Small intestine (tissue), 7 donors: Measurements from ENCODE around the gene DTNBP1. TPM values are rescaled to one million over a fixed set of nuclear protein-coding genes. Genes with fewer than 3 reads are reported as not detected.

ENCODE experiments used
- DNase-seq, 2 donors: peaks; one replicate each; pipeline versions ENCODE4 v3.0.0 to v3.0.0-alpha.2; 2013
- FAIRE-seq: peaks from 2 replicates; lab custom pipeline; 2012; peaks lifted over from hg19 to GRCh38; lab: Jason Lieb, UNC
- H3K27ac ChIP-seq, 3 donors: one replicate each; pipeline ENCODE4 v1.5.1; 2013; ENCODE audit warnings: low read length in 2 of 3, mild to moderate bottlenecking in 2 of 3, control low read depth in 1 of 3, inconsistent platforms in 1 of 3, low read depth in 1 of 3, moderate library complexity in 1 of 3
- H3K27me3 ChIP-seq, 3 donors: one replicate each; pipeline ENCODE4 v1.6.1; 2013; ENCODE audit warnings: low read length in 3 of 3, inconsistent platforms in 1 of 3; ENCODE audit not compliant: control insufficient read depth in 3 of 3, insufficient read depth in 3 of 3
- H3K36me3 ChIP-seq, 3 donors: one replicate each; pipeline ENCODE4 v1.6.1; 2013; ENCODE audit warnings: low read length in 3 of 3, inconsistent platforms in 1 of 3, low read depth in 1 of 3, mild to moderate bottlenecking in 1 of 3, moderate library complexity in 1 of 3; ENCODE audit not compliant: control insufficient read depth in 3 of 3, insufficient read depth in 2 of 3
- H3K4me1 ChIP-seq, 3 donors: one replicate each; pipeline ENCODE4 v1.6.1; 2013; ENCODE audit warnings: low read length in 2 of 3, inconsistent platforms in 1 of 3, low read depth in 1 of 3, mild to moderate bottlenecking in 1 of 3, moderate library complexity in 1 of 3; ENCODE audit not compliant: control insufficient read depth in 3 of 3, insufficient read depth in 2 of 3
- H3K4me3 ChIP-seq, 3 donors: one replicate each; pipeline ENCODE4 v1.5.1; 2013; ENCODE audit warnings: low read length in 3 of 3, control low read depth in 1 of 3, inconsistent platforms in 1 of 3, low read depth in 1 of 3, mild to moderate bottlenecking in 1 of 3, moderate library complexity in 1 of 3
- H3K9me3 ChIP-seq, 2 donors: one replicate each; pipeline ENCODE4 v1.6.1; 2013; ENCODE audit warnings: low read depth in 1 of 2, low read length in 1 of 2; ENCODE audit not compliant: control insufficient read depth in 2 of 2, insufficient read depth in 1 of 2
- WGBS, 3 donors: extraction: QIAGEN DNeasy Blood & Tissue Kit; methylation state at CpG; one replicate each; pipeline ENCODE4 v1.1.7; 2013; 5-methylcytosine and 5-hydroxymethylcytosine counted together
- polyA plus RNA-seq, 4 donors: library from polyadenylated mRNA; stranded (reverse) in 3 of 4; unstranded in 1 of 4; fragments of 200-250 nt in 3 of 4; fragments of 120-200 nt in 1 of 4; gene quantifications; one replicate each; pipeline versions ENCODE4 v1.2.1 to v1.2.3, GENCODE V29; 2013
- donor health status: healthy with polysubstance abuse.
- donor health status: control.
- donor health status: control.
- donor health status: Bipolar disorder and iron deficiency.
- donor health status: healthy.

The DTNBP1 gene
- polyA plus RNA-seq, 4 donors: 12.7 to 22.0 (median 18.7) TPM

DNA sequence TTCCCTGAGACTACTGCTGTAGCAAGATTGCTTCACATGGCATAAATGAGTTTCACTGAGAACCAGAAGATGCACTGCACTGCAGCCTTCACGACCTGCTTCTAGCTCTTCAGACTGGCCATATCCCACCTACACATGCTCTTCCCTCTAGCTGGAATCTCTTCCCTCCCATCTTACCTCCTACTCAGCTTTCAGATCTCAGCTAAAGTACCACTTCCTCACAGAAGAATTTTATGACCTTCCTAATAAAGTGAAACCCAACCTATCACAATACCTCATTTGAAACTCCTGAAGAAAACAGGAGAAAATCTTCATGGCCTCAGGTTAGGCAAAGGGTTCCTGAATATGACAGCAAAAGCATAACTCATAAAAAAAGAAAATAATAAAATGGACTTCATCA is 99.9 kb downstream of the DTNBP1 start:
- Histone ChIP-seq H3K27ac (no peak overlapping the region), H3K4me1 (no peaks in the 10 kb centered on the region), H3K27me3 (no peaks in the 10 kb centered on the region), H3K36me3 (peaks cover 0 to 4% (median 0%) of the 10 kb centered on the region in 3 donors), H3K4me3 (no peak overlapping the region), H3K9me3 (no peaks in the 10 kb centered on the region)
- no peak for DNase-seq
- WGBS, 3 donors: 90 to 95% (median 91%) methylated on average over 1 of the region's 1 CpG
- FAIRE-seq: no peak

DNA sequence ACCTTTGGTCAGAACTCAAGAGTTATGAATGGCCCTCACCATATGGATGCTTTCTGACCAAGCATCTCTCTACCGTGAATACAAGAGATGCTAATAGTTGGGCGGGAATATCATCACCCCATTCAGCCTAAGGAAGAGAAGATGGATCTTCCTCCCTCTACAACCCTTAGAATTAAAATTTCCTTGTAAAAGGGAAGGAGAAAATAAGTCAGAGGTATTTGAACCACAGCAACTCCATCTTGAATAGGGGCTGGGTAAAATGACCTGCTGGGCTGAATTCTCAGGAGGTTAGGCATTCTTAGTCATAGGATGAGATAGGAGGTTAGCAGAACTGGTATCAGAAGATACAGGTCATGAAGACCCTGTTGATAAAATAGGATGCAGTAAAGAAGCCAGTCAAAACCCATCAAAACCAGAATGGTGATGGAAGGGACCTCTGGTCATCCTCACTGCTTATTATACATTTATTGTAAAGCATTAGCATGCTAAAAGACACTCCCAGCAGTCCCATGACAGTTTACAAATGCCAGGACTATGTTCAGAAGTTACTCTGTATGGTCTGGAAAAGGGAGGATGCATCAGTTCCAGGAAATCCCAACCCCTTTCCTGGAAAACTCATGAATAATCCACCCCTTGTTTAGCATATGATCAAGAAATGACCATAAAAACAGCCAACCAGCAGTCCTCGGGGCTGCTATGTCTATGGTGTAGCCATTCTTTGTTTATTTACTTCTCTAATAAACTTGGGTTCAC is 101.2 kb downstream of the DTNBP1 start:
- Histone ChIP-seq H3K4me3 (no peak overlapping the region), H3K36me3 (peaks cover 0 to 4% (median 0%) of the 10 kb centered on the region in 3 donors), H3K4me1 (no peaks in the 10 kb centered on the region), H3K27me3 (no peaks in the 10 kb centered on the region), H3K9me3 (no peaks in the 10 kb centered on the region), H3K27ac (no peak overlapping the region)
- FAIRE-seq: no peak
- peak in 1 of 2 donors; percentile 8 for DNase-seq
- 91 to 97% (median 95%) methylated on average over 3 of the region's 3 CpGs for WGBS, 3 donors

- H3K27ac ChIP-seq: no peak overlapping the region
- H3K9me3 ChIP-seq: no peaks in the 10 kb centered on the region
- WGBS, 3 donors: 95 to 100% (median 97%) methylated on average over 1 of the region's 1 CpG
- no peak overlapping the region for H3K4me3 ChIP-seq
- FAIRE-seq: no peak
- no peak for DNase-seq
- no peaks in the 10 kb centered on the region for H3K4me1 ChIP-seq
- peaks cover 0 to 4% (median 0%) of the 10 kb centered on the region in 3 donors for H3K36me3 ChIP-seq
- H3K27me3 ChIP-seq: no peaks in the 10 kb centered on the region
These were observed 102.1 kb downstream of the DTNBP1 start for GRCh38 chr6:15560713-15561112.

DNA sequence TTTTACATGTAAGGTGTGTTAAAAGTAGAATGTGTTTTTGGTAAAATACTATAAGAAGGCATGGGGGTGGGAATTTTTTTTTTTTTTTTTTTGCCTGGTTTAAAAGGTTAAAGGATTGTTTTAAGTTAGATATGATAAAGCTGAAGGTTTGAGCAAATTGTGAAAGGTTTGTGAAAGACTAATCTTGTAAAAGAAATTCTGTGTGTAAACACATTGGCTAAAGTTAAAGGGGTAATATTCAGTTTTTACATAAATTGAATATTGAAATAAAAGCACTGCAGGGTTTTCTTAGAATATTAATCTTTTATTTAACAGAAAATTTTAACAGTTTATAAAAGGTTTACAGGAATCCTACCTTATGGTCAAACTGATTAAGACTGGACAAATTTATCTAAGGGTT is 105.7 kb downstream of the DTNBP1 start:
- DNase-seq (no peak), FAIRE-seq (no peak)
- Histone ChIP-seq H3K36me3 (no peaks in the 10 kb centered on the region), H3K27ac (no peak overlapping the region), H3K9me3 (no peaks in the 10 kb centered on the region), H3K4me3 (no peak overlapping the region), H3K4me1 (no peaks in the 10 kb centered on the region), H3K27me3 (no peaks in the 10 kb centered on the region)

DNA sequence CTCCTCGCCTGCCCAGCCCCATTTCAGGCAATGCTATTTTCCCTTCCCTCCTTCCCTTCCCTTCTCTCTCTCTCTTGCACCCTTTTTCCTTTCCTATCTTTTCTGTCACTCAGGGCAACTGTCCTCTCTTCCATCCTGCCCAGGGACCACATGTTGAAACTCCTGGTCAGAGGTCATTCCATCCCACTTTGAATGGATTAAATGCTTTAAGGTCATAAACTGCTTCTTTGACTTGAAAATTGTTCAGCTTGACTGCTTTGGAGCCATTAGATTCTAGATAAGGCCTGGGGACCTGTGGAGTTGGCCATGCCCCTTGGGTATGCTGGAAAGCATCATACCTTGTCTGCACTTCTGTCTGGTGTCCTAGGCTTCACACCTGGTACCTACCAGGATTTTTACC is 106.1 kb downstream of the DTNBP1 start:
- no peaks in the 10 kb centered on the region for H3K4me1 ChIP-seq
- no peak overlapping the region for H3K27ac ChIP-seq
- no peaks in the 10 kb centered on the region for H3K9me3 ChIP-seq
- H3K36me3 ChIP-seq: peaks cover 0 to 2% (median 0%) of the 10 kb centered on the region in 3 donors
- no peaks in the 10 kb centered on the region for H3K27me3 ChIP-seq
- WGBS, 3 donors: 93 to 100% (median 100%) methylated on average over 1 of the region's 1 CpG
- no peak overlapping the region for H3K4me3 ChIP-seq
- no peak for FAIRE-seq
- no peak for DNase-seq

GRCh38 chr6:15555101-15556038 is 107.5 kb downstream of the DTNBP1 start:
- Histone ChIP-seq H3K9me3 (no peaks in the 10 kb centered on the region), H3K4me1 (peaks cover 0 to 3% (median 0%) of the 10 kb centered on the region in 3 donors), H3K36me3 (peaks cover 0 to 6% (median 0%) of the 10 kb centered on the region in 3 donors), H3K27me3 (no peaks in the 10 kb centered on the region), H3K27ac (no peak overlapping the region), H3K4me3 (no peak overlapping the region)
- WGBS, 3 donors: 88 to 93% (median 92%) methylated on average over 5 of the region's 5 CpGs
- FAIRE-seq (no peak), DNase-seq (no peak)

- Histone ChIP-seq H3K36me3 (peaks cover 0 to 6% (median 0%) of the 10 kb centered on the region in 3 donors), H3K9me3 (no peaks in the 10 kb centered on the region), H3K27me3 (no peaks in the 10 kb centered on the region), H3K4me1 (peaks cover 0 to 4% (median 0%) of the 10 kb centered on the region in 3 donors), H3K4me3 (no peak overlapping the region), H3K27ac (no peak overlapping the region)
- FAIRE-seq: no peak
- WGBS, 3 donors: 97 to 98% (median 98%) methylated on average over 6 of the region's 6 CpGs
- DNase-seq: no peak
These were observed 108.1 kb downstream of the DTNBP1 start for GRCh38 chr6:15554728-15555100.

DNA sequence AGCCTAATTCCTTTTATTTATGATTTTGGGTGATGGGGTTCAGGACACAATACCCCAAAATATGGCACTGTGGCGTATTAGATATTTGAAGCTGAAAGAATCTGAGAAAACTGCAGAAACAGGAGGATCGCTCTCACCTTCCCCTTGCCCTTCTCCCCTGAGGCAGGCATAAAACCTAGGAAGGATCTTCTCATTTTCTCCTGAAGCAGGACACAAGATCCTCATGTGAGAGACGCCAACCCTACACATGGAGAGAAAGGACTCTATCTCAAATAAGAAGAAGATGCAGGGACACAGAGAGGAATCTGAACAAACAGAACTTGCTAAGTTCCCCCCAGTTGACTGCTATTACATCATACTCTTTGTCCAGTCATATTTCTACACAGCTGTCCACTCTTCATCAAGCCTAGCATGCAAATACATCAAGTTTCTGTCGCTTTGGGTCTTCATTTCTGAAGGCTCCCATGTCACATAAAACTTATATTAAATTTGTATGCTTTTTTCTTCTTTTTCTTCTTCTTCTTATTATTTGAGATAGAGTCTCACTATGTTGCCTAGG is 109.0 kb downstream of the DTNBP1 start:
- DNase-seq (no peak), FAIRE-seq (no peak)
- Histone ChIP-seq H3K9me3 (no peaks in the 10 kb centered on the region), H3K27me3 (no peaks in the 10 kb centered on the region), H3K4me3 (no peak overlapping the region), H3K36me3 (peaks cover 0 to 6% (median 0%) of the 10 kb centered on the region in 3 donors), H3K4me1 (peaks cover 0 to 4% (median 0%) of the 10 kb centered on the region in 3 donors), H3K27ac (no peak overlapping the region)
- WGBS, 3 donors: 92 to 99% (median 97%) methylated on average over 4 of the region's 4 CpGs
